ENCODE data around the gene OOSP2.

Gene OOSP2

DNA sequence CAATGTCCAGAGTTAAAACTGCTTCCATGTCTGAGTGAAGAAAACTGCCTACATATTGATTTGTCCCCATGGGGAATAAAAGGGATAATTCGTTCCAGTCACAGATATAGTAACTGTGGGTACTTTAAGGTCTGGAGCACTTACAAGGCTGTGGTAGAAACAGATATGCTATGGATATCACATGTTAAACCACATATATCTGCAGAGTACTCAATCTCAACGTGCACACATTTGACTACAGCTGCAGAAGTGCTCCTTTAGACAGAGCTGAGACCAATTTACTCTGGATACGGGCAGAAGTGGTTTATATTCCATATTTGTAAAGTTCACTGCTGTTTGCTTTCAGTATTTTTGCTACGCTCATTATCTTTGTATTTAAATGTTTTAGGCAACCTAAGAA, 38.5 kb downstream of the OOSP2 start:
- in situ Hi-C loops (cut with MboI; ENCODE audit: low sequenced_read_pairs) = no loop called here

DNA sequence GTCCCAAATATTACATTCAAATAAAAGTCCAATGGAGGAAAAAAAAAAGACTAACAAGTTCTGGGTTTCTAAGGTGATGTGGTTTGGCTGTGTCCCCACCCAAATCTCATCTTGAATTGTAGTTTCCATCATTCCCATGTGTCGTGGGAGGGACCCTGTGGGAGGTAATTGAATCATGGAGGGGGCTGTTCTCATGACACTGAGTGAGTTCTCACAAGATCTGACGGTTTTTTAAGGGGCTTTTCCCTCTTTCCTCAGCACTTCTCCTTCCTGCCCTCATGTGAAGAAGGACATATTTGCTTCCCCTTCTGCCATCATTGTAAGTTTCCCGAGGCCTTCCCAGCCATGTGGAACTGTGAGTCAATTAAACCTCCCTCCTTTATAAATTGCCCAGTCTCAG, 40.3 kb downstream of the OOSP2 start:
- in situ Hi-C loops (cut with MboI; ENCODE audit: low sequenced_read_pairs) = no loop called here

- in situ Hi-C loops (cut with MboI; ENCODE audit: low sequenced_read_pairs) = no loop called here
Measured at GRCh38 chr11:60084631-60085273, 44.5 kb downstream of the OOSP2 start.

GRCh38 chr11:60085909-60086308, 45.7 kb downstream of the OOSP2 start:
- in situ Hi-C loops (cut with MboI; ENCODE audit: low sequenced_read_pairs) = no loop called here

- in situ Hi-C loops (cut with MboI; ENCODE audit: low sequenced_read_pairs) = no loop called here
Measured at GRCh38 chr11:60087239-60087638, 47.0 kb downstream of the OOSP2 start.

DNA sequence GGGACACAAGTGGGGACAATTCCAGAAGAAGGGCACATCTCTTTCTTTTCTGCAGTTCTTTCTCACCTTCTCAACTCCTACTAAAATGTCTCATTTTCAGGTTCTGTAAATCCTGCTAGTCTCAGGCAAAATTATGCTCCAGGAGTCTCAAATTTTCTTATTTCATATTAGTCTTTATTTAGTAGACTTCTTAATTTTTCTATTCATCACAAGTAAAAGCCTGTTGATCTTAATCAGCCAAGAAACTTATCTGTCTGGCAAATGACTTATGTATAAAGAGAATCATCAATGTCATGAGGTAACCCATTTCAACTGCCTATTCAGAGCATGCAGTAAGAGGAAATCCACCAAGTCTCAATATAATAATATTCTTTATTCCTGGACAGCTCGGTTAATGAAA, 48.2 kb downstream of the OOSP2 start, which contains the start of gene MS4A2:
TSS of gene MS4A2 (plus strand) at position 301 of the 400 bp plus-strand sequence. CDS start 102 bp downstream, outside the sequence.
- in situ Hi-C loops (cut with MboI; ENCODE audit: low sequenced_read_pairs) = no loop called here

GRCh38 chr11:60095477-60096120, 55.4 kb downstream of the OOSP2 start:
- in situ Hi-C loops (cut with MboI; ENCODE audit: low sequenced_read_pairs) = no loop called here

DNA sequence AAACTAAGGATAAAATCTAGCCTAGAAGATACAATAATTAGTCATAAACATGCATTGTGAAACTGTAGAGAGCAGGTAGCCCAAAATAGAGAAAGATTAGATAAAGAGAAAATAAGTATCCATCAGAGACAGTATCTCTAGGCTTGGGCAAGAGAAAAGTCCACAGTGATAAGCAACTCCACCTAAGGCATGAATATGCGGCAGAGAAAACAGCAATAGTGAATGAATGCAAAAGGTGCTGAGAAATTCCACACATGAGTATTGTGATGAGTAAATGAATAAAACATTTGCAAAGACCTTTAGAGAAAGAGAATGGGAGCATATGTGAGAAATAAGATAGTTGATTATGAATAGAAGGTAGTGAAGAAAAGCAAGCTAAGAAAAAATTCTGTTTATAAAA, 57.0 kb downstream of the OOSP2 start:
- in situ Hi-C loops (cut with MboI; ENCODE audit: low sequenced_read_pairs) = no loop called here

Measured in HL-60/S4 treated with retinoic acid at 250 ng/mL for 4 days and 3 days (cell line).